Measurements from ENCODE around the gene MTPN. TPM values are rescaled to one million over a fixed set of nuclear protein-coding genes. Genes with fewer than 3 reads are reported as not detected.

The MTPN gene
- total and polyA plus RNA-seq, 5 donors from 2014 or later, result 75.3 to 121 (median 104) TPM

GRCh38 chr7:135910393-135911036 lies 66.6 kb downstream of the MTPN start:
- Mint-ChIP-seq H3K27ac (no peak overlapping the region), H3K27me3 (peaks cover 6% of the 10 kb centered on the region), H3K36me3 (peaks cover 4% of the 10 kb centered on the region), H3K4me3 (no peak overlapping the region), H3K9me3 (no peaks in the 10 kb centered on the region), H3K4me1 (peaks cover 0 to 3% (median 0%) of the 10 kb centered on the region in 4 donors)
- Histone ChIP-seq H3K27me3 (ENCODE audit: control insufficient read depth, insufficient read depth, low read length) (no peaks in the 10 kb centered on the region), H3K27ac (ENCODE audit: insufficient read depth, low read length, poor library complexity, severe bottlenecking) (no peak overlapping the region), H3K4me3 (ENCODE audit: low read depth, low read length) (no peak overlapping the region), H3K9me3 (ENCODE audit: control insufficient read depth in 2 of 2, low read length in 2 of 2) (no peaks in the 10 kb centered on the region), H3K4me1 (ENCODE audit: control insufficient read depth, insufficient read depth, low read length, poor library complexity, severe bottlenecking) (no peaks in the 10 kb centered on the region), H3K36me3 (ENCODE audit: control insufficient read depth, insufficient read depth, low read length) (no peaks in the 10 kb centered on the region)
- ATAC-seq (ENCODE audit: low read depth in 2 of 2) (no peak), DNase-seq (no peak)

- Histone ChIP-seq H3K27ac (ENCODE audit: insufficient read depth, low read length, poor library complexity, severe bottlenecking) (no peak overlapping the region), H3K4me3 (ENCODE audit: low read depth, low read length) (no peak overlapping the region), H3K36me3 (ENCODE audit: control insufficient read depth, insufficient read depth, low read length) (no peaks in the 10 kb centered on the region), H3K9me3 (ENCODE audit: control insufficient read depth in 2 of 2, low read length in 2 of 2) (no peaks in the 10 kb centered on the region), H3K27me3 (ENCODE audit: control insufficient read depth, insufficient read depth, low read length) (no peaks in the 10 kb centered on the region), H3K4me1 (ENCODE audit: control insufficient read depth, insufficient read depth, low read length, poor library complexity, severe bottlenecking) (no peaks in the 10 kb centered on the region)
- Mint-ChIP-seq H3K4me1 (no peaks in the 10 kb centered on the region), H3K4me3 (no peak overlapping the region), H3K27me3 (no peaks in the 10 kb centered on the region), H3K36me3 (no peaks in the 10 kb centered on the region), H3K9me3 (peaks cover 0 to 1% (median 0%) of the 10 kb centered on the region in 7 donors), H3K27ac (no peak overlapping the region)
- ATAC-seq (ENCODE audit: low read depth in 2 of 2) (no peak), DNase-seq (no peak)
These were observed 71.3 kb downstream of the MTPN start for GRCh38 chr7:135905858-135906257.

GRCh38 chr7:135905355-135905754 lies 71.8 kb downstream of the MTPN start:
- no peak overlapping the region for H3K27ac Mint-ChIP-seq

GRCh38 chr7:135904282-135904681 lies 72.9 kb downstream of the MTPN start:
- H3K27ac Mint-ChIP-seq, result no peak overlapping the region
- Histone ChIP-seq H3K4me1 (ENCODE audit: control insufficient read depth, insufficient read depth, low read length, poor library complexity, severe bottlenecking) (no peaks in the 10 kb centered on the region), H3K36me3 (ENCODE audit: control insufficient read depth, insufficient read depth, low read length) (no peaks in the 10 kb centered on the region), H3K27ac (ENCODE audit: insufficient read depth, low read length, poor library complexity, severe bottlenecking) (no peak overlapping the region), H3K4me3 (ENCODE audit: low read depth, low read length) (no peak overlapping the region), H3K27me3 (ENCODE audit: control insufficient read depth, insufficient read depth, low read length) (no peaks in the 10 kb centered on the region), H3K9me3 (ENCODE audit: control insufficient read depth in 2 of 2, low read length in 2 of 2) (no peaks in the 10 kb centered on the region)
- DNase-seq (no peak), ATAC-seq (ENCODE audit: low read depth in 2 of 2) (no peak)
- peaks cover 0 to 1% (median 0%) of the 10 kb centered on the region in 7 donors for H3K9me3 Mint-ChIP-seq
- no peaks in the 10 kb centered on the region for H3K4me1 Mint-ChIP-seq
- no peaks in the 10 kb centered on the region for H3K36me3 Mint-ChIP-seq
- no peaks in the 10 kb centered on the region for H3K27me3 Mint-ChIP-seq
- H3K4me3 Mint-ChIP-seq, result no peak overlapping the region

More at GRCh38 chr7:135905355-135905754, 71.8 kb downstream of the MTPN start:
- H3K4me1 ChIP-seq (ENCODE audit: control insufficient read depth, insufficient read depth, low read length, poor library complexity, severe bottlenecking), result no peaks in the 10 kb centered on the region
- Mint-ChIP-seq H3K4me1 (no peaks in the 10 kb centered on the region), H3K9me3 (peaks cover 0 to 1% (median 0%) of the 10 kb centered on the region in 7 donors), H3K36me3 (no peaks in the 10 kb centered on the region), H3K4me3 (no peak overlapping the region), H3K27me3 (no peaks in the 10 kb centered on the region)
- no peaks in the 10 kb centered on the region for H3K9me3 ChIP-seq (ENCODE audit: control insufficient read depth in 2 of 2, low read length in 2 of 2)
- DNase-seq (no peak), ATAC-seq (ENCODE audit: low read depth in 2 of 2) (no peak)
- no peaks in the 10 kb centered on the region for H3K27me3 ChIP-seq (ENCODE audit: control insufficient read depth, insufficient read depth, low read length)
- no peak overlapping the region for H3K4me3 ChIP-seq (ENCODE audit: low read depth, low read length)
- H3K27ac ChIP-seq (ENCODE audit: insufficient read depth, low read length, poor library complexity, severe bottlenecking), result no peak overlapping the region
- H3K36me3 ChIP-seq (ENCODE audit: control insufficient read depth, insufficient read depth, low read length), result no peaks in the 10 kb centered on the region

- Mint-ChIP-seq H3K36me3 (no peaks in the 10 kb centered on the region), H3K27ac (peak overlapping the region in 1 of 3 donors; percentile 32), H3K9me3 (peaks cover 0 to 1% (median 0%) of the 10 kb centered on the region in 7 donors), H3K4me1 (no peaks in the 10 kb centered on the region), H3K4me3 (no peak overlapping the region), H3K27me3 (no peaks in the 10 kb centered on the region)
- ATAC-seq (ENCODE audit: low read depth in 2 of 2) (no peak), DNase-seq (no peak)
- H3K4me3 ChIP-seq (ENCODE audit: low read depth, low read length), result no peak overlapping the region
- no peaks in the 10 kb centered on the region for H3K27me3 ChIP-seq (ENCODE audit: control insufficient read depth, insufficient read depth, low read length)
- no peak overlapping the region for H3K27ac ChIP-seq (ENCODE audit: insufficient read depth, low read length, poor library complexity, severe bottlenecking)
- no peaks in the 10 kb centered on the region for H3K36me3 ChIP-seq (ENCODE audit: control insufficient read depth, insufficient read depth, low read length)
- H3K9me3 ChIP-seq (ENCODE audit: control insufficient read depth in 2 of 2, low read length in 2 of 2), result no peaks in the 10 kb centered on the region
- H3K4me1 ChIP-seq (ENCODE audit: control insufficient read depth, insufficient read depth, low read length, poor library complexity, severe bottlenecking), result no peaks in the 10 kb centered on the region
These were observed 75.3 kb downstream of the MTPN start for GRCh38 chr7:135901585-135902540.

- Mint-ChIP-seq H3K4me1 (no peaks in the 10 kb centered on the region), H3K4me3 (no peak overlapping the region), H3K36me3 (no peaks in the 10 kb centered on the region), H3K27me3 (peaks cover 3% of the 10 kb centered on the region), H3K9me3 (peaks cover 0 to 1% (median 0%) of the 10 kb centered on the region in 7 donors), H3K27ac (no peak overlapping the region)
- Histone ChIP-seq H3K27ac (ENCODE audit: insufficient read depth, low read length, poor library complexity, severe bottlenecking) (no peak overlapping the region), H3K36me3 (ENCODE audit: control insufficient read depth, insufficient read depth, low read length) (no peaks in the 10 kb centered on the region), H3K9me3 (ENCODE audit: control insufficient read depth in 2 of 2, low read length in 2 of 2) (no peaks in the 10 kb centered on the region), H3K27me3 (ENCODE audit: control insufficient read depth, insufficient read depth, low read length) (no peaks in the 10 kb centered on the region), H3K4me1 (ENCODE audit: control insufficient read depth, insufficient read depth, low read length, poor library complexity, severe bottlenecking) (no peaks in the 10 kb centered on the region), H3K4me3 (ENCODE audit: low read depth, low read length) (no peak overlapping the region)
- ATAC-seq (ENCODE audit: low read depth in 2 of 2) (no peak), DNase-seq (no peak)
These were observed 77.1 kb downstream of the MTPN start for GRCh38 chr7:135900065-135900546.

- no peaks in the 10 kb centered on the region for H3K27me3 ChIP-seq (ENCODE audit: control insufficient read depth, insufficient read depth, low read length)
- no peaks in the 10 kb centered on the region for H3K4me1 ChIP-seq (ENCODE audit: control insufficient read depth, insufficient read depth, low read length, poor library complexity, severe bottlenecking)
- H3K36me3 ChIP-seq (ENCODE audit: control insufficient read depth, insufficient read depth, low read length), result no peaks in the 10 kb centered on the region
- peak overlapping the region in 1 of 3 donors; percentile 5 for H3K27ac Mint-ChIP-seq
- no peak overlapping the region for H3K4me3 ChIP-seq (ENCODE audit: low read depth, low read length)
- no peaks in the 10 kb centered on the region for H3K4me1 Mint-ChIP-seq
- ATAC-seq (ENCODE audit: low read depth in 2 of 2), result no peak
- no peak for DNase-seq
- no peak overlapping the region for H3K4me3 Mint-ChIP-seq
- peaks cover 0 to 1% (median 0%) of the 10 kb centered on the region in 7 donors for H3K9me3 Mint-ChIP-seq
- peaks cover 7% of the 10 kb centered on the region for H3K27me3 Mint-ChIP-seq
- no peaks in the 10 kb centered on the region for H3K36me3 Mint-ChIP-seq
- no peaks in the 10 kb centered on the region for H3K9me3 ChIP-seq (ENCODE audit: control insufficient read depth in 2 of 2, low read length in 2 of 2)
- H3K27ac ChIP-seq (ENCODE audit: insufficient read depth, low read length, poor library complexity, severe bottlenecking), result no peak overlapping the region
These were observed 77.6 kb downstream of the MTPN start for GRCh38 chr7:135899458-135900064.

Measured in CD4-positive, CD25-positive, alpha-beta regulatory T cell (primary cell).